HPDE6-E6E7 (cell line): ENCODE data around the gene UCN.
"Not testable (repeated sequence)": the region's sequence is repeated elsewhere in the genome, so short reads cannot be mapped to it uniquely, and the experiment has no call there.

ENCODE experiments used
- DNase-seq: peaks from one replicate; pipeline ENCODE4 v3.0.0; 2011; ENCODE audit warnings: missing footprints; ENCODE audit errors: extremely low spot score

Gene UCN

GRCh38 chr2:27314709-27315108 lies 6.5 kb upstream of the UCN start:
- DNase-seq = no peak

DNA sequence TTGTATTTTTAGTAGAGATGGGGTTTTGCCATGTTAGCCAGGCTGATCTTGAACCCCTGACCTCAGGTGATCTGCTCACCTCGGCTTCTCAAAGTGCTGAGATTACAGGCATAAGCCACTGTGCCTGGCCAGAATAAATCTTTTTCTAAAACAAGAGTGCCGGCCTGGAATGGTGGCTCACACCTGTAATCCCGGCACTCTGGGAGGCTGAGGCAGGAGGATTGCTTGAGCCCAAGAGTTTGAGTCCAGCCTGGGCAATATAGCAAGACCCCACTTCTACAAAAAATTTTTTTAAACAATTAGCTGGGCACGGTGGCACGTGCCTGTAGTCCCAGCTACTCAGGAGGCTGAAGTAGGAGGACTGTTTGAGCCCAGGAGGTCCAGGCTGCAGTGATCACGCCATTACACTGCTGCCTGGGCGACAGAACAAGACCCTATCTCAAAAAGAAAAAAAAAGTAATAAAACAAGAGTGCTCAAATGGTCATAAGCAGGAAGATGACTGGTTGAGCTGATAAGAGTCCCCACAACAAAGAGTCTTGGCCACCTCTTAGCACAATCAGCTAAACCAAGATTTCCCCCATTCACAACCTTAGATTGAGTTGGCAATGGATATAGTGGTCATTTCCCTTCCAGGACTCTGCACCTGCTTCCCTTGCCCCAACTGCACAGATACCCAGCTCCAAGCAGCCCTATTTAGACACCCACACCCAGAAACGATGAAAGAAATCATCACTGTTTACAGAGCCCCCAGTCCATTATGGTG lies 5.8 kb upstream of the UCN start:
- no peak for DNase-seq

DNA sequence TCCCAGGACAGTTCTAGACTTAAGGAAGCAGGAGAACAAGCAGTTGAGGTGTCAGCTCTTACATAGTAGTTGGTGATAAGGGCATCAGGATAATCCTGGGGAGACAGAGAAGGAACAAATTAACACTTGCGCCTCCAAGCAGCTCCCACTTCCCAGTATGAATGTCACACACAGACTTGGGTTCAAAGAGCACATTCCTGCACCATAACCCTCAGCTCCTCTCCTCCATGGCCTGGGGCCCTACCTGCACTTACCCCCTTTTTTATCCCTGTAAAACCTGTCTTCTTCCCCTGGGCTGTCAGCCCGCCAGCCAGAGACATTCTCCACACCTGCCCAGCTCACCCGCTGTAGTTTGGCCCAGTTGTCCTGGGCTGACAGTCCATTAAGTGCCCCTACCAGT lies 3.9 kb upstream of the UCN start:
- no peak for DNase-seq

DNA sequence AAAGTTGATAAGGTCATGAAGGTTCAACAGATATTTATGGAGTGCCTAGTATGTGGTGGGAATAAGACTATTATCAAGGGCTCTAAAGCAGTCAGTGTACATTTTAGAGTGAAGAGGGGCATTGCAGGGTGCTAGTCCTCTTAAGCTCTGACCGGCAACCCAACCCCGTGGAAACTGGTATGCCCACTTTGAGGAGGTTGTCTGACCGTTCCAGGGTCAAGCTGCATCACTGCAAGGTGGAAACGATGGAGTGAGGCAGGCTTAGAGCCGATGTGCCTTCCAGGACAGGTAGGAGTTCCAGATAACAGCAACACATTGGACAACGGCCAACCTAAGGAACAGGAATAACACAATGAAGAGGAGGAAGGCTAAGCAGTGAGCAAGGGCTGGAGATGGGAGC lies 1.4 kb upstream of the UCN start:
- DNase-seq = no peak

- no peak for DNase-seq
Observed at GRCh38 chr2:27307545-27308358, 493 bp downstream of the UCN start.

GRCh38 chr2:27307287-27307544 lies 1.0 kb downstream of the UCN start:
- no peak for DNase-seq

DNA sequence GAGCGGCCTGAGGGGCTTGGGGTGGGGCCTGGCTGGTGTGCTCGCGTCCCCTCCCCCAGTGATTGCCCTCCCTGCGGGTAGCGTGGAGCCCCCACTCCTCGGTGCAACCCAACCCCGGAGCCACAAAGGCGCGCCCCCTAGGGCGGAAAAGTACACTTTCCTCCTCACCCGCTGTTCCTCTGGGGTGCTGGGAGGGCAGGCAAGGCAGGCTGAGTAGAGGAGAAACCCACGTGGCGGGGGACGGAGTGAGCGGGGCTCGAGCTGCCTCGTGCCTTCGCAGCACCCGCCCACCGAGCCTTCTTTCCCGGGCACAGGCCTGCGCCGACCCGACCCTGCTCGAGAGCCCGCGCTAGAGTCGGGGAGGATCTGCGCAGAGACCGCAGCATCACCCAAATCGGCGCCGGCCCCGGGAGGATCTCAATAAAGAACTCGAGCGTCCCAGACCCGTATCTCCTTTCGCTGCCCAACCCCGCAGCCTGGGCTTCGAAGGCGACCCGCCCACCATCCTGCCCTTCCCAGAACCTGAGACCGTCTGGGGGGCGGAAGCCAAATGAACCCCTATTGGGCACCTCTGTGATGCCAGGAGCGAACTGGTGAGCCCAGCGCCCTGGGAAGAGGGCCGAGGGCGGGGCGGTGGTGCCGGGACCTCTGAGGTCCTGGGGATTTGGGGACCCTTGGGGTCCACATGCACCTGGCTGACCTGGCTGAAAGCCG lies 1.5 kb downstream of the UCN start:
- DNase-seq = no peak

DNA sequence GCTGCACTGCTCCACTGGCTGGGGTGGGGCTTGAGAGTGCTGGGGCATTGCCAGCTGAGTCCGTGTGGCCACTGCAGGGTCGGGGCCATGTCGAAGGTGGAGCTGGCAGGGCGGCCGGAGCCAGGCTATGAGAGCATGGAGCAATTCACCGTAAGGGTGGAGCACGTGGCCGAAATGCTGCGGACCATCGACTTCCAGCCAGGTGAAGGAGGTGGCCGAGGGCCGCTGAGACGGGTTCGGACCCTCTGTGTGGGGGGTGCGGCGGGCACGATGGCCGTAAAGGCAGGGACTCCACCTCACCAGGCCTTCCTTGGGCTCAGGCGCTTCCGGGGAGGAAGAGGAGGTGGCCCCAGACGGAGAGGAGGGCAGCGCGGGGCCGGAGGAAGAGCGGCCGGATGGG lies 2.1 kb downstream of the UCN start:
- DNase-seq = no peak

DNA sequence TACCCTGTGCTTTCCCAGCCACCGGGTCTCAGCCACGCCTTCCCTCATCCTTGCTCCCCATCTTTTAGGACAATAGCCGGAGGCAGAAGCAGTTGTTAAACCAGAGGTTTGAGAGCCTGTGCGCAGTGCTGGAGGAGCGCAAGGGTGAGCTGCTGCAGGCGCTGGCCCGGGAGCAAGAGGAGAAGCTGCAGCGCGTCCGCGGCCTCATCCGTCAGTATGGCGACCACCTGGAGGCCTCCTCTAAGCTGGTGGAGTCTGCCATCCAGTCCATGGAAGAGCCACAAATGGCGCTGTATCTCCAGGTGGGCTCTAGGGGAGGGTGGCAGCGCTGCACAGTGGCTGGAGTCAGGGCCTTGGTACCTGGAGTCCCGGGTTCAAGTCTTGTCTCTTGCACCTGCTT lies 2.7 kb downstream of the UCN start:
- no peak for DNase-seq

- DNase-seq = no peak
Observed at GRCh38 chr2:27304488-27305240, 3.6 kb downstream of the UCN start.

- DNase-seq = no peak
Observed at GRCh38 chr2:27303093-27304025, 4.9 kb downstream of the UCN start.

GRCh38 chr2:27300606-27301005 lies 7.6 kb downstream of the UCN start:
- DNase-seq = not testable (repeated sequence)

DNA sequence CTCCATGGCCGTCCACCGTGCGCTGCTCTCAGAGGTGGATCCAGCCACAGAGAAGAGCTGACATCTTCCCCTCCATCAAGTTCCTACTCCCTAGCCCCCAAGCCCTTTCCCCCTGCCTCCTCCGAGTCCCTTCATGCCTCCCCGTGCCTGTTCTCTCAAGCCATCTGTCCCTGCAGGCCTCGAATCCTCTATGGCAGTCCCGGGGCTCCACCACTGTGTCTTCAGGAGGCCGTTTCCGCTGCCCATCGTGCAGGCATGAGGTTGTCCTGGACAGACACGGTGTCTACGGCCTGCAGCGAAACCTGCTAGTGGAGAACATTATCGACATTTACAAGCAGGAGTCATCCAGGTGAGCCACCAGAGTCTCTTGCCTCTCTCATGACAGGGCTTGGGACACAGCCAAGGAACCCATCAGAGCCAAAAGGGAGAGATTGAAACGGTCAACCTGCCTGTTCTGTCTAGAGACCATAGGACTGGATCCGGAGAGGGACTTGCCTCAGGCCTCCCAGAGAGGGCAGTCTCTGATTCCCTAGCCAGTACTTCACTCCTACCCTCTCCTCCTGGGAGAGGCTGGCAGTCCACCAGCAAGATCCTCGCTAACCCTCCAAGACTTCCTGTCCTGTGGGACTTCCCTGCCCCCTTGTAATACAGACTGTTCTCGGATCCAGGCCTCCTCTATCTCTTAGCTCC lies 9.7 kb downstream of the UCN start:
- DNase-seq = no peak

GRCh38 chr2:27297195-27297594 lies 11.1 kb downstream of the UCN start:
- DNase-seq = no peak

DNA sequence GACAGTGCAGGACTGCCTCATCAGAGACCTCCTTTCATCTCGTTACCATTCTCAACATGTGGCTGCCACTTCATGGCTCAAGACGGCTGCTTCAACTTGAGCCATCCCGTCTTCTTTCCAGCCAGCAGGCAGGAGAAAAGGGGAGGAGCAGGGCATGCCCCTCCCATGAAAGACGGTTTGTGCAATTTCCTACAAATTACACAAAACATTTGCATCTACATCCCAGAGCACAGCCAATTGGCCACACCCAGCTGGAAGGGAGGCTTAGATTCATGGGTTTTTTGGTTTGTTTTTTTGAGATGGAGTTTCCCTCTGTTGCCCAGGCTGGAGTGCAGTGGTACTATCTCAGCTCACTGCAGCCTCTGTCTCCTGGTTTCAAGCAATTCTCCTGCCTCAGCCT lies 11.8 kb downstream of the UCN start:
- DNase-seq = no peak

DNA sequence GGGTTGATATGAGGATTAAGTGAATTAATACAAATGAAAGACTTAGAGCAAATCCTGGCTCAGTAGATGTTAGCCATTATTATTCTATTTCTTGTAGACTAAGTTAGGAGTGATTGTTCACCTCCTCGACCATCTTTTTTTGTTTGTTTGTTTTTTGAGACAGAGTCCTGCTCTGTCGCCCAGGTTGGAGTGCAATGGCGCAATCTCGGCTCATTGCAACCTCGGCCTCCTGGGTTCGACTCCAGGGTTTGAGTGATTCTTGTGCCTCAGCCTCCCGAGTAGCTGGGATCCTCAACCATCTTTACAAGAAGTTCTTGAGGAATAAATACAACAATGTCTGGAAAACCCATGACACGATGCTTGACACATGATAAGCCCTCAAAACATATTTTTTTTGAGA lies 13.3 kb downstream of the UCN start:
- no peak for DNase-seq

- DNase-seq = no peak
Observed at GRCh38 chr2:27291865-27292264, 16.4 kb downstream of the UCN start.

- no peak for DNase-seq
Observed at GRCh38 chr2:27290549-27290948, 17.7 kb downstream of the UCN start.

DNA sequence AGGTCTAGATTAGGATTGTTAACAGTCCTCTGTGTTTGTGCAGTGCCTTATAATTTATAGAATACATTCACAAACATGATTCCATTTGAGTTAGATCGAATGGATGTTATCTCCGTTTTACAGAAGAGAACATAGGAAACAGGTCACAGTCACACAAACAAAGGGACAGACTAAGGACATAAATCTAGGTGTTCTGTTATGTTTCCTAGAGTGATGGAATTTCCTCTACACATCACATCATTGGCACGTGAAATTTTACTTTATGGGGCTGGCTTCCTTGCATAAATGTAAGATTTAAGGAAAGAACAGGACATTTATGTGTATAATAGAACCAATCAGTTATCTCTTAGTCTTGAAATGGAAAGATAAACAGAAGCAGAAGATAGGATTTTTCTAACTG lies 19.6 kb downstream of the UCN start:
- DNase-seq = no peak

DNA sequence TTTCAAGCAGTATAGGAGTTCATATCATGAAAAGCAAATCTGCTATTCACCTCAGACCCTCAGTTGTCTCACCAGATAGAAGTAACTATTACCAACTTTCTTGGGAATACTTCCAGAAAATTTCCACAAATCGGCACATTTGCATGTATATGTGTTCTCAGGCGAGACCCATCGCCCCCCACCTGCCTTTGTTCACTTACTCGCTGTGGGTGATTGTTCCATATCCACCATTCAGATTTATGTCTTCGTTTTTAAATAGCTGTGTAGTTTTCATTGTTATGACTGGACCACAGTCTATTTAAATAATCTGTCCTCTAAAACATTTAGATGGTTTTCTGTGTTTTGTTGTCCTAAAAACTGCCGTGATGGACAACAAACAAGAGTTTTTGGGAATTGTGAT lies 22.8 kb downstream of the UCN start:
- no peak for DNase-seq

DNA sequence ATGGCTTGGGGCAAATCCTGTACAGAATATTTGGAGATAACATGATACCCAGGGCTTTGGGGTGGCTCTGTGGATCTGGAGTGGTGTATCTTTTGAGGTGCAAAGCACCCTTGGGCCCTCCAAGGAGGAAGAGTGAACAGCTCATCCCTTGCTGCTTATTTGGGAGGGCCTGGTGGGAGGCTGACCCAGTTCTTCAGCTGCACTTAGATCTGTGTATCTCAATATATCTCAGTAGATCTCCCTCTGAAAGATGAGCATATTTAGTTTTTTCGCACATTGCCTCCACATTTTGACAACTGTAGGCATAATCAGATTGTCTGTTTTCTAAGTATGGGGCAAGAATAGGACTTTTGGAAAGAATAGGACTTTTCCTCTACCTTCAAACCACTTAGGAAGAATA lies 23.2 kb downstream of the UCN start:
- DNase-seq = no peak
